Activated naive CD8-positive, alpha-beta T cell treated with anti-CD3 and anti-CD28 coated beads, Interleukin-2, amount 50 U/mL, for 24 hours (primary cell): Measurements from ENCODE around the gene DNAJC18.
A peak's percentile ranks its signal among the peaks of the same experiment; 100 is the strongest.

ENCODE experiments used
- ATAC-seq: fragments of 150-1000 bp; cut with Tn5 transposase; one replicate; pipeline ENCODE4 v1.10.0; 2021
- DNase-seq: peaks from one replicate; pipeline ENCODE4 v3.0.0; 2021
- H3K27ac Mint-ChIP-seq: one replicate; pipeline ENCODE4 v1.8.0; 2021; ENCODE audit warnings: mild to moderate bottlenecking, mixed read lengths
- H3K27me3 Mint-ChIP-seq: one replicate; pipeline ENCODE4 v1.8.0; 2021; ENCODE audit warnings: mixed read lengths
- H3K36me3 Mint-ChIP-seq: one replicate; pipeline ENCODE4 v1.8.0; 2021; ENCODE audit warnings: low read depth, mixed read lengths
- H3K4me1 Mint-ChIP-seq: one replicate; pipeline ENCODE4 v1.8.0; 2021; ENCODE audit warnings: mixed read lengths
- H3K4me3 Mint-ChIP-seq: one replicate; pipeline ENCODE4 v1.8.0; 2021; ENCODE audit warnings: mild to moderate bottlenecking, moderate library complexity, mixed read lengths
- H3K9me3 Mint-ChIP-seq: one replicate; pipeline ENCODE4 v1.8.0; 2021; ENCODE audit warnings: mixed read lengths

The DNAJC18 gene

DNA sequence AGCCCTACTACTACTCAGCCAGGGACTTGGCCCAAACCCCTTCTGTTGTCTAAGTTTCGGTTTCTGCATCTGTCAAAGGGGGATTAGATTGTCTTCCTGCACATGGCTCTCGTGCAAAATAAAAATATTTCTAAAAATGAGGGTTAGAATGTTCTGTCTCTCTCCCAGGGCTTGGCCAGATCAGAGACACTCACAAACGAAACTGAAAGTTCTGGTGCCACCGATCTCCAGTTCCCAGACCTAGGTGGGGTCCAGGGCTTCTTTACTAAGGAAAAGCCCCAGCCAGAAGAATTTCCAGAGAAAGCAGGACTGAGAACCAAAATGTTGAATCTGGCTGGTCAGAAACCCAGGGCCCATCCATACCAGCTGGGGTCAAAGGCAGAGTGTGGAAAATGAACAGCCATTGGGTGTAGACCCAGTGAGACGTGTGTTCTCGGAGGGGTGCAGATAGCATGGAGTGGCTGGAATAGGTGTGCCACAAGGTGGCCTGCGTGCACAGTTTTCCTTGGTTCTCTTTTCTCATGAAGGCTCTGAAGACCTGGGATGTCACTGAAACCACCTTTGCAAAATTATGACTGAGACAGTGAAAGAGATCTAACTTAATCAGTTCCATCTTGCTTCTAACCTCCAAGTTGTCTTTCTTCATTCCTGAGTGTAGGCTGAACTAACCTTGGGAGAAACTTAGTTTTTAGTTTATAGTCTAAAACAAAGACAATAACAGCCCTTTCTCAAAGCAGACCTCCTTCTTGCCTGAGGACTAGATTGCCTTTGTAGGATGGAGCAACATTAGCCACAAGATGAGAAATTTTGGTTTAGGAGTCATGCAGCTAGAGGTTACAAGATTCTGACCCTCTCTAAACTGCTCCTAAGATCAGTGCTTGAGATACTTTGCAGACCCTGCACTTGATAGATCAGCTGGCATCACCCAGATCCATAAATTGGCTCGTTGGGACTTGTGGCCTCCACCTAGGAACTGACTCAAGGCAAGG is 54.0 kb downstream of the DNAJC18 start:
- Mint-ChIP-seq H3K27ac (peak overlapping the region; percentile 78), H3K4me3 (peak overlapping the region; percentile 54), H3K36me3 (peaks cover 2% of the 10 kb centered on the region), H3K9me3 (no peaks in the 10 kb centered on the region), H3K27me3 (no peaks in the 10 kb centered on the region), H3K4me1 (peaks cover 55% of the 10 kb centered on the region)
- no peak for DNase-seq
- no peak for ATAC-seq

DNA sequence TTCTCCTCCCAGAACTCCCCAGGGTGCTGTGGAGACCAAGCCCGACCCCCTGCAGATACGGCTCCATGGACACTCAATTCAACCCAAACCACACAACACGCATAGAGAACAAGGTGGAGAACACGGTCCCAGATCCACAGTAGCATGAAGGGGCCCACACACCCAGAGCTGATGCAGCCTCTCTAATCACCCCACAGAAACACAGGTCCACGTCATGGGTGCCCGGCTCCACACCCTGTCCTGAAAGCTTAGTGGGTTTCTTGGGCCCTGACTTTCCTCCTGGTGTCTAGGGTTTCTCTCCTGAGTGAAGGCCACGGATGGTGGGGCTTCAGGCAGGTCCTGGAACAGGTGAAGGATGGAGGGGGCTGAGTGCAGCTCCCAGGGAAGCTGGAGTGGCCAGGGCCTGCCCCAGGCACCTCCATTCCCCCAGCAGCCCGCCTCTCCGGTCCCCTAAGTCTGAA is 54.7 kb downstream of the DNAJC18 start:
- peaks cover 48% of the 10 kb centered on the region for H3K4me1 Mint-ChIP-seq
- no peak overlapping the region for H3K4me3 Mint-ChIP-seq

DNA sequence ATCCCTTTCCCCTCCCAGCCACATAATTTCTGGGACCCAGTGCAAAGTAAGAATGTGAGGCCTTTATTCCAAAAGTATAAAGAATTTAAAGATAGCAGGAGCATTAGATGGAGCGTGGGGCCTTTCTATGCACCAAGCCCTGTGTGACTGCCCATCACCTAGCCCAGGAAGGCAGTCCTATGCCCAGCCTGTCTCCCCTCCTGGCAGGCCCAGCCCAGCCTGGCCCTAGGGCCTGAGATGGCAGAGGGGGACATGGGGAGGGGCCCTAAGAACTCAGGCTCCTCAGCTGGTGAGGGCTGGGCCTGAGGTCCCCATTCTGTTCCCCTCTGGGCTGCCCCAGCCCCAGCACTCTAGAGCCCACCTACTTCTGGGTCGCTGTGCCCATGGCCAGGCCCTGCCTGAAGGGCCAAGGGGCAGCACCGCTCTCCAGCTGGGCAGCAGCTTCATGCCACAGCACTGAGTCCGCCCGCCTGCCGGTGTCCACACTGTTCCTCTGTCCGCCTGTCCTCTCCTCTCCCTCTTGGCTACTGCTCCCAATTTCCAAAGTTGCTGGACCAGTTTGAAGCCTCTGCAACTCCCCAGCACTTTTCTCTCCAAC is 55.2 kb downstream of the DNAJC18 start:
- Mint-ChIP-seq H3K27ac (peak overlapping the region; percentile 78), H3K9me3 (no peaks in the 10 kb centered on the region), H3K4me1 (peaks cover 42% of the 10 kb centered on the region), H3K27me3 (no peaks in the 10 kb centered on the region), H3K36me3 (peaks cover 2% of the 10 kb centered on the region), H3K4me3 (no peak overlapping the region)
- no peak for ATAC-seq
- no peak for DNase-seq

More for the DNA sequence above, 54.7 kb downstream of the DNAJC18 start:
- Mint-ChIP-seq H3K9me3 (no peaks in the 10 kb centered on the region), H3K27ac (peak overlapping the region; percentile 78), H3K27me3 (no peaks in the 10 kb centered on the region), H3K36me3 (peaks cover 2% of the 10 kb centered on the region)
- ATAC-seq (no peak), DNase-seq (no peak)

DNA sequence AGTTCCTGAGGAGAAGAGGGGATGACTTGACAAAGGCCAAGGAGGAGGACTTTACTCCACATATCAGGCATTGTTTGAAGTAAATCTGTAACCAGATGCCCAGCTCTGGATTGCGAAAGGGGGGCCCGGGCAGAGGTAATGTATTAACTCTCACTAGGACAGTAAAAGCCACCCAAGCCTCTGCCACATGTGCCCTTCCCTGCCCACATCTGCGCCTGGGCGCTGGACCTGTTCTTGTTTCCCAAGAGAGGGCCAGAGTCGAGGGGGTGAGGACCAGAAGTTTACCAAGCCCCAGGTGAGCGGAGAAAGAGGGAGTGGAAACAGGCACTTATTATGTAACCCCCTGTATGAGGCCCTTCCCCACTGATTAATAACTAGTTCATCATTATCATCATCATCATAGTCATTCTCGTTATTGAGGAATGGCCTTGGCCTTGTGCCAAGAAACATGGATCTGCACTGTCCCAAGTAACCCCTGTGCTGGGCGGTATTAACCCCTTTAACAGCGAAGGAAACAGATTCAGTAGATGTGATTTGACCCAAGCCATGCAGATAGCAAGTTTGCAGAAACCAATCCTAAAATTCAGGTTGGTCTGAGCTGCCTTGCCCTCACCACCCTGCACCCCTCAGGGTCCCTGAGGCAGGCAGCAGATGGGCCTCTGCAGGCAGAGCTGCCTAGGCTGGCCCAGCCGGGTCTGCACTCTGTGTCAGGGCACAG is 55.9 kb downstream of the DNAJC18 start, which contains the start of gene SLC23A1:
Gene SLC23A1, minus strand, starts transcription at position 23 of the 718 bp plus-strand sequence. CDS start 44 bp downstream, outside the sequence.
- Mint-ChIP-seq H3K36me3 (peaks cover 2% of the 10 kb centered on the region), H3K4me1 (peaks cover 38% of the 10 kb centered on the region), H3K9me3 (no peaks in the 10 kb centered on the region), H3K27me3 (no peaks in the 10 kb centered on the region), H3K4me3 (no peak within 1 kb of the TSS), H3K27ac (no peak within 1 kb of the TSS)
- ATAC-seq, result no peak
- no peak for DNase-seq

- DNase-seq (no peak), ATAC-seq (no peak)
- H3K27ac Mint-ChIP-seq, result no peak overlapping the region
- H3K27me3 Mint-ChIP-seq, result no peaks in the 10 kb centered on the region
- no peaks in the 10 kb centered on the region for H3K9me3 Mint-ChIP-seq
- H3K36me3 Mint-ChIP-seq, result peaks cover 2% of the 10 kb centered on the region
- H3K4me3 Mint-ChIP-seq, result no peak overlapping the region
- H3K4me1 Mint-ChIP-seq, result peaks cover 33% of the 10 kb centered on the region
Observed at GRCh38 chr5:139382807-139383206, 56.5 kb downstream of the DNAJC18 start.

- no peak for ATAC-seq
- H3K27me3 Mint-ChIP-seq, result no peaks in the 10 kb centered on the region
- no peak overlapping the region for H3K27ac Mint-ChIP-seq
- H3K4me1 Mint-ChIP-seq, result peaks cover 31% of the 10 kb centered on the region
- no peak for DNase-seq
- peaks cover 2% of the 10 kb centered on the region for H3K36me3 Mint-ChIP-seq
- H3K9me3 Mint-ChIP-seq, result no peaks in the 10 kb centered on the region
- H3K4me3 Mint-ChIP-seq, result no peak overlapping the region
Observed at GRCh38 chr5:139381837-139382761, 57.2 kb downstream of the DNAJC18 start.

DNA sequence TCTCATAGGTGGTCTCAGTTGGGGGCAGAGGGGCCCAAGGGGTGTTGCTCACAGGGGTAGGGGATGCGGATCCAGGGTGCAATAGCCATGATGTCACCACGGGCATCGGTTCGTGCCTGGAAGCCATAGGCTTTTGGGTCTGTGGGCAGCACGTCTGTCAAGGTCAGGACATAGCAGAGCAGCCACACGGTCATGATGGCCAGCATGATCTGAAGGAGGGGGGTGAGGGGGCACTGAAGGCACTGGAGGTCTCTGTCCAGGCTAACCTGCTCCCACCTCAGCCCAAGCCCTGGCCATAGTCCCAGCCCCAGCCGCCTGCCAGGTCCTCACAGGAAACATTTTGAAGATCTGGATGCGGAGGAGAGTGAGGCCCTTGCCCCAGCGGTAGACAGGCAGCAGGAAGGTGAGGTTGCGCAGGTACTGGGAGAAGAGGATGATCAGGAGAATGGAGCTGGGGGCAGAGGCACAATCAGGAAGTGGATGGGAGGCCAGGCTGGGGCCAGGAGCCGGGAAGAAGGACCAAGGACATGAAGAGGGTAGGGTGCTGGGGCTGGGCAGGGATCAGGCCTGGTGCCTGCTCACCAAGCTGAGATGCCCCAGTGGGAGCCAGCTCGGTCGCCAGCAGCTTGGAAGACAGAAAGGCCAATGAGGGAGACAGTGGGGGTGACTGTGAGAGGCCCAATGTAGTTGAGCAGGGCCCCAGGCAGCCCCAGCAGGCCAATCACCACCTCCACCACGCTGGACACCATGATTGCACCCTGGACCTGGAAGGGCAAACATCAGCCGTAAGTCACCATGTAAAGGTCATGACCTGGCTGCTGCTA is 59.5 kb downstream of the DNAJC18 start:
- no peaks in the 10 kb centered on the region for H3K27me3 Mint-ChIP-seq
- no peak overlapping the region for H3K27ac Mint-ChIP-seq
- H3K4me1 Mint-ChIP-seq, result peaks cover 12% of the 10 kb centered on the region
- no peaks in the 10 kb centered on the region for H3K9me3 Mint-ChIP-seq
- H3K36me3 Mint-ChIP-seq, result no peaks in the 10 kb centered on the region
- DNase-seq (no peak), ATAC-seq (no peak)
- no peak overlapping the region for H3K4me3 Mint-ChIP-seq

DNA sequence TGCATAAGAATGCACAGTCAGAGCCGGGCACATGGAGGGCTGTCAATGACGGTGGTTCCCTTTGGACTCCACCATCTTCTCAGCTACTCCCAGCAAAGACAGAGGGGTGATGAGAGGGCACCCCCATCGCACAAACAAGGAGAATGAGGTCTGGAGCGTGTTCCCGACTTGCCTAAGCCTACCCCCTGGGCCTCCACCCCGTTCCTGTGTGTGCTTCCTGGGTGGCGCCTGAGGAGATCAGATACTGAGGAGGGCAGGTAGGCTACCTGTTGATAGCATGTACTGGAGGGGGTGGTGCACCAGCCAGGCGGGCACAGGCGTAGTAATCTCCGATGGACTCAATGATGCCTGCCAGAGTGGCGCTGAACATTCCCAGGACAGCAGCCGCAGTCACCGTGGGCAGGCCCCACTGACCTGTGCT is 60.4 kb downstream of the DNAJC18 start:
- H3K36me3 Mint-ChIP-seq, result no peaks in the 10 kb centered on the region
- no peaks in the 10 kb centered on the region for H3K9me3 Mint-ChIP-seq
- no peaks in the 10 kb centered on the region for H3K27me3 Mint-ChIP-seq
- H3K4me3 Mint-ChIP-seq, result no peak overlapping the region
- no peak for ATAC-seq
- peaks cover 5% of the 10 kb centered on the region for H3K4me1 Mint-ChIP-seq
- no peak for DNase-seq
- H3K27ac Mint-ChIP-seq, result no peak overlapping the region

GRCh38 chr5:139378101-139378825 is 61.1 kb downstream of the DNAJC18 start:
- no peak for DNase-seq
- Mint-ChIP-seq H3K36me3 (no peaks in the 10 kb centered on the region), H3K27me3 (no peaks in the 10 kb centered on the region), H3K9me3 (no peaks in the 10 kb centered on the region), H3K4me1 (peaks cover 3% of the 10 kb centered on the region), H3K27ac (no peak overlapping the region), H3K4me3 (no peak overlapping the region)
- no peak for ATAC-seq

DNA sequence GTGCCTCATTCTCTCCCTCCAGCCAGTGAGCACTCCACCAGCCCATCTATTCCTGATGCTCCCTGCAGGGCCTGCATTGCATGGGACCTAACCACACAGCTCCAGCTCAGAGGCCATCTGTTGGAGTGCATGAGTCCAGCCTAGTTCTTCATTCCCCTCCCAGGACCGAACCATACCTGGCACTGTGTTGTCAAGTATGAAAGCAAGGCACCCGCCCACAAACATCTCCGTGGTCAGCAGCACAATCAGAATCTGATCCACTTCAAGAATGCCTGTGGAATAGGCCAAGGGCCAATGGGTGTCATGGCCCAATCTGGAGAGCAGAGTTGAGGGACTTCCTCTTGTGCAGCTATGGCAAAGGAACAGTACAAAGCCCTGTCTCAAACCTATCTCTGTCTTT is 62.1 kb downstream of the DNAJC18 start:
- peaks cover 2% of the 10 kb centered on the region for H3K4me1 Mint-ChIP-seq
- H3K27me3 Mint-ChIP-seq, result no peaks in the 10 kb centered on the region
- H3K4me3 Mint-ChIP-seq, result no peak overlapping the region
- no peaks in the 10 kb centered on the region for H3K36me3 Mint-ChIP-seq
- ATAC-seq (peak; percentile 2), DNase-seq (no peak)
- H3K27ac Mint-ChIP-seq, result no peak overlapping the region
- H3K9me3 Mint-ChIP-seq, result no peaks in the 10 kb centered on the region

DNA sequence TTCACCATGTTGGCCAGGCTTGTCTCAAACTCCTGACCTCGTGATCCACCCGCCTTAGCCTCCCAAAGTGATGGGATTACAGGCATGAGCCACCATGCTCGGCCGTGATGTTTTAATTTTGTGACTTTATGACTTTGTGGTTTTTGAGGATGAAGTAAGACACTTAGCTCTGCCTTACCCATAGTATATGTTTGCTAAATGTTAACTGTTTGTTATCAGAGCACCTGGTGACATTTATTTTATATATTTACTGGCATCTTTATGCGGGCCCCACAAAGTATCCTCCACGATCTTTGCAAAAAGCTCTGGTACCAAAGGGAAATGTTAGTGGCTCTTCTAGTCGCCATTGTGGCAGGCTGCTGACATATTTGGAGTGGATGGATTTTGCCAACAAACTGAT is 63.0 kb downstream of the DNAJC18 start:
- DNase-seq, result no peak
- H3K27me3 Mint-ChIP-seq, result no peaks in the 10 kb centered on the region
- peaks cover 9% of the 10 kb centered on the region for H3K4me1 Mint-ChIP-seq
- peaks cover 4% of the 10 kb centered on the region for H3K36me3 Mint-ChIP-seq
- no peak overlapping the region for H3K27ac Mint-ChIP-seq
- H3K9me3 Mint-ChIP-seq, result no peaks in the 10 kb centered on the region
- ATAC-seq, result no peak
- H3K4me3 Mint-ChIP-seq, result no peak overlapping the region

DNA sequence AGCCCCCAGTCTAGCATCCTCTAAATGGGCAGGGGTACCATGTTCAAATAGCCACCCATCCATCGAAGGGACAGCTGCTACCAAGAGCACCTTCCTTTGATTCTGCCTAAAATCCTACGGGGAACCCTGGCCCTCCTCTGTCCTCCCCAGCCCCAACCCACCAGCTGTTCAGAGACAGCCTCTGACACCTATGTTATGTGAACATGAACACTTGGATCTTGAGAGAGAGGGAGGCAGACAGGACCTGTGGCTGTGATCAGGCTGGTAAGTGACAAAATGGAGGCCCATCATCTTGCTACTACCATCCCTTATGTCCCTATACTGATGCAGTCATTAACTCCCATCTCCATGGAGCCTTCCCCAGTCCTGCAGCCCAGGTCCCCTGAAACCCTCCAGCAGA is 64.4 kb downstream of the DNAJC18 start:
- Mint-ChIP-seq H3K4me3 (no peak overlapping the region), H3K9me3 (no peaks in the 10 kb centered on the region), H3K4me1 (peaks cover 12% of the 10 kb centered on the region), H3K27ac (no peak overlapping the region), H3K36me3 (peaks cover 4% of the 10 kb centered on the region), H3K27me3 (no peaks in the 10 kb centered on the region)
- DNase-seq (no peak), ATAC-seq (no peak)
